SK-N-SH (cell line): ENCODE results near the gene KLRC2. TPM values are rescaled to one million over a fixed set of nuclear protein-coding genes. Genes with fewer than 3 reads are reported as not detected.
"Not testable (repeated sequence)": the region's sequence is repeated elsewhere in the genome, so short reads cannot be mapped to it uniquely, and the experiment has no call there.

Source experiments
- CTCF ChIA-PET: fragments of 300-600, 350-600 bp; formaldehyde crosslinking; extraction: SDS; loops from one replicate; lab custom pipeline; 2021; lab: Yijun Ruan, JAX
- POLR2A ChIA-PET: fragments of 350-600 bp; sonication (Branson Sonifier 250); formaldehyde crosslinking; extraction: SDS; loops from one replicate; lab custom pipeline; 2020; ENCODE audit warnings: antibody characterized with exemption, inconsistent platforms; lab: Yijun Ruan, JAX
- DNase-seq: peaks from one replicate; pipeline ENCODE4 v3.0.0; 2012
- H2AFZ ChIP-seq: fragments of 200-600 bp; sonication (generic); 2 replicates; pipeline ENCODE4 v1.8.1; 2016; ENCODE audit warnings: antibody characterized with exemption, mild to moderate bottlenecking, low read depth
- H3F3A ChIP-seq: fragments of 200-600 bp; sonication (generic); replicated peaks from 2 replicates; pipeline ENCODE3; 2016; ENCODE audit warnings: antibody characterized with exemption, mild to moderate bottlenecking; ENCODE audit not compliant: insufficient read depth
- H3K27ac ChIP-seq, 2 experiments: fragments of 200-500 bp in 1 of 2; fragments of 200-600 bp in 1 of 2; sonication (Bioruptor generic) in 1 of 2; sonication (generic), shearing (Covaris generic) in 1 of 2; 2 replicates each; pipeline versions ENCODE4 v1.5.1 to v1.6.1; 2014 to 2016; ENCODE audit warnings: low read depth in 2 of 2, inconsistent platforms in 1 of 2, low read length in 1 of 2, mild to moderate bottlenecking in 1 of 2, mixed read lengths in 1 of 2
- H3K27me3 ChIP-seq: fragments of 200-600 bp; sonication (generic), shearing (Covaris generic); 2 replicates; pipeline ENCODE4 v1.6.1; 2016; ENCODE audit warnings: mixed run types; ENCODE audit not compliant: insufficient read depth
- H3K36me3 ChIP-seq, 2 experiments: fragments of 200-500 bp in 1 of 2; fragments of 200-600 bp in 1 of 2; sonication (Bioruptor generic) in 1 of 2; sonication (generic) in 1 of 2; replicated peaks in 1 of 2; 2 replicates each; pipeline versions ENCODE3 to v1.5.1; 2014 to 2016; ENCODE audit warnings: low read length in 1 of 2, mild to moderate bottlenecking in 1 of 2; ENCODE audit not compliant: insufficient read depth in 2 of 2, control insufficient read depth in 1 of 2
- H3K4me1 ChIP-seq, 2 experiments: fragments of 200-500 bp in 1 of 2; fragments of 200-600 bp in 1 of 2; sonication (Bioruptor generic) in 1 of 2; sonication (generic), shearing (Covaris generic) in 1 of 2; 2 replicates each; pipeline versions ENCODE4 v1.5.1 to v1.6.1; 2014 to 2016; ENCODE audit warnings: low read depth in 1 of 2, low read length in 1 of 2, mixed run types in 1 of 2; ENCODE audit not compliant: insufficient read depth in 2 of 2, control insufficient read depth in 1 of 2
- H3K4me2 ChIP-seq: fragments of 200-600 bp; sonication (generic), shearing (Covaris generic); 2 replicates; pipeline ENCODE4 v1.6.1; 2017; ENCODE audit warnings: mixed run types
- H3K4me3 ChIP-seq, 2 experiments: fragments of 200-500 bp in 1 of 2; fragments of 200-600 bp in 1 of 2; sonication (Bioruptor generic) in 1 of 2; sonication (generic), shearing (Covaris generic) in 1 of 2; 2 replicates each; pipeline versions ENCODE4 v1.5.1 to v1.8.1; 2014 to 2016; ENCODE audit warnings: low read depth in 2 of 2, inconsistent platforms in 1 of 2, low read length in 1 of 2, mild to moderate bottlenecking in 1 of 2, mixed read lengths in 1 of 2, moderate library complexity in 1 of 2
- H3K79me2 ChIP-seq: fragments of 200-600 bp; sonication (generic); 2 replicates; pipeline ENCODE4 v1.8.1; 2017; ENCODE audit warnings: mild to moderate bottlenecking; ENCODE audit not compliant: insufficient read depth
- H3K9ac ChIP-seq: fragments of 200-600 bp; sonication (generic); 2 replicates; pipeline ENCODE4 v1.6.1; 2017; ENCODE audit warnings: mixed run types
- H3K9me2 ChIP-seq: fragments of 200-600 bp; sonication (generic); 2 replicates; pipeline ENCODE4 v1.6.1; 2017; ENCODE audit warnings: mixed run types
- H3K9me3 ChIP-seq: fragments of 200-600 bp; sonication (generic); 2 replicates; pipeline ENCODE4 v1.6.1; 2017; ENCODE audit warnings: mixed run types, mild to moderate bottlenecking, moderate library complexity
- H4K20me1 ChIP-seq: fragments of 200-600 bp; sonication (generic); 2 replicates; pipeline ENCODE4 v1.6.1; 2017; ENCODE audit warnings: mild to moderate bottlenecking, mixed run types; ENCODE audit not compliant: insufficient read depth
- WGBS: methylation state at CpG from one replicate; pipeline ENCODE4 v1.1.6; 2017; ENCODE audit warnings: low lambda C conversion rate; 5-methylcytosine and 5-hydroxymethylcytosine counted together
- polyA plus RNA-seq, 3 experiments: library from polyadenylated mRNA; depleted of rRNA; stranded (reverse); fragments of >200 nt; gene quantifications; 2 replicates each; pipeline ENCODE4 v1.2.3, GENCODE V29; 2012

Gene KLRC2
- polyA plus RNA-seq, 1 of the 3 experiments (the other 2 are of a cell fraction): not detected

- H3K27me3 ChIP-seq, H3K9me3 ChIP-seq, H3K79me2 ChIP-seq, H2AFZ ChIP-seq, H3K9ac ChIP-seq, H3K36me3 ChIP-seq, DNase-seq, H3K27ac ChIP-seq, H4K20me1 ChIP-seq, H3K4me3 ChIP-seq, POLR2A ChIA-PET, H3K4me2 ChIP-seq, H3K4me1 ChIP-seq, H3K9me2 ChIP-seq, CTCF ChIA-PET, H3F3A ChIP-seq: not testable (repeated sequence)
- no CpG with 5 or more reads among the region's 2 CpGs for WGBS
Observed at GRCh38 chr12:10437601-10438000, 1.8 kb upstream of the KLRC2 start.

- H3K9me2 ChIP-seq, H3K79me2 ChIP-seq, CTCF ChIA-PET, POLR2A ChIA-PET, H3K9ac ChIP-seq, H3F3A ChIP-seq, H4K20me1 ChIP-seq, H3K4me2 ChIP-seq, H2AFZ ChIP-seq, H3K4me1 ChIP-seq, H3K9me3 ChIP-seq, DNase-seq, H3K27ac ChIP-seq, H3K36me3 ChIP-seq, H3K4me3 ChIP-seq, H3K27me3 ChIP-seq: not testable (repeated sequence)
- WGBS: 19% methylated on average over 4 of the region's 4 CpGs
Observed at GRCh38 chr12:10430623-10431022, 5.2 kb downstream of the KLRC2 start.

GRCh38 chr12:10425938-10426337 lies 9.9 kb downstream of the KLRC2 start:
- H3K27ac ChIP-seq, POLR2A ChIA-PET, H3K9ac ChIP-seq, H3K9me3 ChIP-seq, H3K79me2 ChIP-seq, H3K27me3 ChIP-seq, H3F3A ChIP-seq, H3K9me2 ChIP-seq, H3K4me3 ChIP-seq, CTCF ChIA-PET, H2AFZ ChIP-seq, H3K36me3 ChIP-seq, H3K4me1 ChIP-seq, DNase-seq, H4K20me1 ChIP-seq: not testable (repeated sequence)
- H3K4me2 ChIP-seq: peak overlapping the region; percentile 33; the same call in 1 of the 2 replicates
- 17% methylated on average over 5 of the region's 8 CpGs for WGBS

- H3K4me2 ChIP-seq, H4K20me1 ChIP-seq, CTCF ChIA-PET, H3K27me3 ChIP-seq, H2AFZ ChIP-seq, H3K27ac ChIP-seq, H3K4me1 ChIP-seq, H3K9me2 ChIP-seq, H3F3A ChIP-seq, H3K9me3 ChIP-seq, POLR2A ChIA-PET, H3K79me2 ChIP-seq, H3K36me3 ChIP-seq, H3K9ac ChIP-seq, DNase-seq, H3K4me3 ChIP-seq: not testable (repeated sequence)
- 17% methylated on average over 1 of the region's 1 CpG for WGBS
Observed at GRCh38 chr12:10424260-10424899, 11.4 kb downstream of the KLRC2 start.

GRCh38 chr12:10422159-10422558 lies 13.7 kb downstream of the KLRC2 start:
- H3K4me3 ChIP-seq, H4K20me1 ChIP-seq, CTCF ChIA-PET, H3K9me2 ChIP-seq, H3F3A ChIP-seq, H2AFZ ChIP-seq, POLR2A ChIA-PET, H3K4me2 ChIP-seq, H3K36me3 ChIP-seq, H3K79me2 ChIP-seq, H3K27me3 ChIP-seq, H3K9me3 ChIP-seq, H3K9ac ChIP-seq, H3K4me1 ChIP-seq, DNase-seq, H3K27ac ChIP-seq: not testable (repeated sequence)
- 0% methylated on average over 2 of the region's 3 CpGs for WGBS

GRCh38 chr12:10420334-10420733 lies 15.5 kb downstream of the KLRC2 start, which contains the start of gene KLRC3:
TSS of gene KLRC3 (minus strand) at chr12:10420595. CDS start at chr12:10420550, 45 bp downstream.
- DNase-seq, POLR2A ChIA-PET, H3K36me3 ChIP-seq, H3K4me2 ChIP-seq, H3K9me3 ChIP-seq, H3K9ac ChIP-seq, CTCF ChIA-PET, H3K9me2 ChIP-seq, H3K4me3 ChIP-seq, H3K79me2 ChIP-seq, H3K27me3 ChIP-seq, H4K20me1 ChIP-seq, H3K4me1 ChIP-seq, H2AFZ ChIP-seq, H3K27ac ChIP-seq, H3F3A ChIP-seq: not testable (repeated sequence)
- 4% methylated on average over 1 of the region's 1 CpG for WGBS
